ENCODE results near the gene RTN1. TPM values are rescaled to one million over a fixed set of nuclear protein-coding genes. Genes with fewer than 3 reads are reported as not detected.
A peak's percentile ranks its signal among the peaks of the same experiment; 100 is the strongest.

RTN1 gene
- total and polyA plus RNA-seq, 12 donors, result 0.40 to 5.5 (median 0.91) TPM

DNA sequence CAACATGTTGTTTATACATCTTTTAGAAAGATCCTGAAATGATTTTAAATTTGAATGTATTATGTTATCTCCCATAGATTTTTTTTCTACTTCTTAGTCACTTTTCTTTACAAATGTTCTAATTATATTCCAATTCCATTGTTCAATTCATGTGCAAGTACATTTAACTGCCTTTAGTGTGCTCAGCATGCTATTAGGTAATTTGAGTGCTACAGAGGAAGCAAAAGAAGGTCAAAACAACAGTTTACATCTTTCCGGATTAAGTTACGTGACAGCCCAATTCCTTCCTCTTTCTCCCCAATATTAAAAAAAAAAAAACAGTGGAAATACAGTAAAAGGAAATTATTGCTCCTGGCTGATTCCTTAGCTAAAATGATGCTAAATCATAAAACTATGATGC lies 98.3 kb downstream of the RTN1 start:
- TF ChIP-seq, protein P1, sequence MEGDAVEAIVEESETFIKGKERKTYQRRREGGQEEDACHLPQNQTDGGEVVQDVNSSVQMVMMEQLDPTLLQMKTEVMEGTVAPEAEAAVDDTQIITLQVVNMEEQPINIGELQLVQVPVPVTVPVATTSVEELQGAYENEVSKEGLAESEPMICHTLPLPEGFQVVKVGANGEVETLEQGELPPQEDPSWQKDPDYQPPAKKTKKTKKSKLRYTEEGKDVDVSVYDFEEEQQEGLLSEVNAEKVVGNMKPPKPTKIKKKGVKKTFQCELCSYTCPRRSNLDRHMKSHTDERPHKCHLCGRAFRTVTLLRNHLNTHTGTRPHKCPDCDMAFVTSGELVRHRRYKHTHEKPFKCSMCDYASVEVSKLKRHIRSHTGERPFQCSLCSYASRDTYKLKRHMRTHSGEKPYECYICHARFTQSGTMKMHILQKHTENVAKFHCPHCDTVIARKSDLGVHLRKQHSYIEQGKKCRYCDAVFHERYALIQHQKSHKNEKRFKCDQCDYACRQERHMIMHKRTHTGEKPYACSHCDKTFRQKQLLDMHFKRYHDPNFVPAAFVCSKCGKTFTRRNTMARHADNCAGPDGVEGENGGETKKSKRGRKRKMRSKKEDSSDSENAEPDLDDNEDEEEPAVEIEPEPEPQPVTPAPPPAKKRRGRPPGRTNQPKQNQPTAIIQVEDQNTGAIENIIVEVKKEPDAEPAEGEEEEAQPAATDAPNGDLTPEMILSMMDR (IDR thresholded peaks at IDR 0.05), result no peak
- ATAC-seq, result no peak
- intact Hi-C loops (cut with DNase I), result no loop called here
- 39 to 50% methylated on average over 2 of the region's 2 CpGs for WGBS, 2 donors
- Histone ChIP-seq H3K36me3 (no peaks in the 10 kb centered on the region), H3K4me1 (peaks cover 0 to 15% (median 0%) of the 10 kb centered on the region in 9 donors), H3K4me3 (no peak overlapping the region), H3K9me3 (no peaks in the 10 kb centered on the region), H3K27me3 (no peaks in the 10 kb centered on the region), H3K27ac (peak overlapping the region in 1 of 10 donors; percentile 50)
- DNase-seq, result no peak

DNA sequence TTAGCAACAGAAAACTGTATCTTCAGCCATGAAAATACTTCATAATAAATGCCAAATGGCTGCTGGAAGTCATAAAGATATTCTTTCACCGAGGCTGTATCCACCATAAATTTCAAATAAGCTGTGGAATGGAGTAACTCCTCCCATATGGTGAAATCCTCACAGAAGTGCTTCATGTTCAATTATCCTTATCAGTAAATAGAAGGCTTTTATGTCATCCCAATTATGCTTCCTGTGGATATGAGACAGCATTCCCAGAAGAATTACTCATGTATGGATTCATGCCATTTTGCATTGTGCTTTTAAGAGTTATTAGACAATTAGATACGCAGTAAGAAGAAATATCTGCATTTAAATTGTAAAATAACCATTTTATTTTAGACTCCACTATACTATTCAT lies 99.0 kb downstream of the RTN1 start:
- intact Hi-C loops (cut with DNase I), result no loop called here
- Histone ChIP-seq H3K4me3 (no peak overlapping the region), H3K9me3 (no peaks in the 10 kb centered on the region), H3K27me3 (no peaks in the 10 kb centered on the region), H3K27ac (peak overlapping the region in 1 of 10 donors; percentile 50), H3K36me3 (no peaks in the 10 kb centered on the region), H3K4me1 (peaks cover 0 to 15% (median 0%) of the 10 kb centered on the region in 9 donors)
- DNase-seq (no peak), ATAC-seq (no peak)
- WGBS, 2 donors, result 42 to 55% methylated on average over 2 of the region's 2 CpGs
- TF ChIP-seq, protein P1 (IDR thresholded peaks at IDR 0.05), result no peak

DNA sequence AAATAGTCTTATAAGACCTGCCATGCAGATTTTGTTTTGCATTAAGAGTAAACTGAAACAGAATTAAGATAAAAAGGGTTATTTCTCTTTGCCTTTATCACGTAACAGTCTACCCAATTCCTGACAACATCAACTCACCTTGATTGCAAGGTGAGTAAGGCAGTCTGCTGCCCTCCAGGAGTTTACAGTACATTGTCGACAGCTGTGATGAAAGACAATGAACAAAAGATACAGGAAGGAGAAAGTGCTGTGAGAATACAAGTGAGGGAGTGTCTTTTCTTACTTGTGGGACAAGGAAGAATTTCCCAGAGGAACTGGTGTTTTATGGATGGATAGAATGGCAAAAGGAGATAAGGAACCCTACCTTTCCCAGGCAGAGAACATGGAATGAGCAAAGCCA lies 101.0 kb downstream of the RTN1 start:
- no peaks in the 10 kb centered on the region for H3K27me3 ChIP-seq
- no peaks in the 10 kb centered on the region for H3K9me3 ChIP-seq
- DNase-seq (no peak), ATAC-seq (no peak)
- H3K4me1 ChIP-seq, result peaks cover 0 to 15% (median 0%) of the 10 kb centered on the region in 9 donors
- no peak overlapping the region for H3K4me3 ChIP-seq
- no peak overlapping the region for H3K27ac ChIP-seq
- 70% methylated on average over 2 of the region's 2 CpGs for WGBS, 2 donors
- TF ChIP-seq, protein P1 (IDR thresholded peaks at IDR 0.05), result no peak
- intact Hi-C loops (cut with DNase I), result no loop called here
- no peaks in the 10 kb centered on the region for H3K36me3 ChIP-seq

DNA sequence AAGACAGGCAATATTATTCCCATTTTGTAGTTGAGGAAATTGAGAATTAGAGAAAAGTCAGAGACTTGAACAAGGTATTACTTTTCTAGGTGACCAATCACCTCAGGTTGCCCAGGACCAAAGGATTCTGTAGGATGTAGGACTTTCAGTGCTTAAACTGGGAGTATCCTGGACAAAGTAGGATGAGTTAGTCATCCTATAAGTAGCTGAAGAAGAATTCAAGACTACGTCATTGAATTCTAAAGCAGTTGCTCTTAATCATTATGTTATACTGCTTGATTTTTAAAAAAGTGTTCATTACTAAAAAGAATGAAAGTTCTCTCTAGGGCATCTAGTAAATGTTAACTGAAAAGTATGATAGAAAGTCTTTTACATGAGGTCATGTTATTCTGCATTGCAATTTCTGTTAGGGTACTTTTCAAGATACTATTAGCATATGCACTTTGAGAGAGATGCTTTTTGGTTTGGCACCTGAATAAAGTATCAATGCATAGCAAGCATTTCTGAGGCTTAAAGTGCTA lies 101.7 kb downstream of the RTN1 start:
- H3K4me1 ChIP-seq, result peaks cover 0 to 15% (median 0%) of the 10 kb centered on the region in 9 donors
- DNase-seq (no peak), ATAC-seq (no peak)
- 84 to 94% methylated on average over 1 of the region's 1 CpG for whole genome bisulfite sequencing, 2 donors
- TF ChIP-seq, protein P1 (IDR thresholded peaks at IDR 0.05), result no peak
- H3K4me3 ChIP-seq, result no peak overlapping the region
- H3K9me3 ChIP-seq, result no peaks in the 10 kb centered on the region
- H3K27me3 ChIP-seq, result no peaks in the 10 kb centered on the region
- intact Hi-C loops (cut with DNase I), result no loop called here
- no peaks in the 10 kb centered on the region for H3K36me3 ChIP-seq
- no peak overlapping the region for H3K27ac ChIP-seq
